Fibroblast of skin of abdomen (primary cell): Measurements from ENCODE around the gene F2RL1. TPM values are rescaled to one million over a fixed set of nuclear protein-coding genes. Genes with fewer than 3 reads are reported as not detected.
"Not testable (repeated sequence)": the region's sequence is repeated elsewhere in the genome, so short reads cannot be mapped to it uniquely, and the experiment has no call there.

Experiments used
- DNase-seq: peaks from one replicate; pipeline ENCODE4 v3.0.0-alpha.2; 2013
- polyA plus RNA-seq, 2 experiments: library from polyadenylated mRNA; unstranded; fragments of 120-200 nt; gene quantifications; one replicate each; pipeline ENCODE4 v1.2.1, GENCODE V29; 2013; ENCODE audit not compliant: insufficient read length in 2 of 2

Gene F2RL1
- 5.9 TPM for polyA plus RNA-seq (2013, experiment 1 of 2; ENCODE audit: insufficient read length)
- polyA plus RNA-seq (2013, experiment 2 of 2; ENCODE audit: insufficient read length): 5.8 TPM

DNA sequence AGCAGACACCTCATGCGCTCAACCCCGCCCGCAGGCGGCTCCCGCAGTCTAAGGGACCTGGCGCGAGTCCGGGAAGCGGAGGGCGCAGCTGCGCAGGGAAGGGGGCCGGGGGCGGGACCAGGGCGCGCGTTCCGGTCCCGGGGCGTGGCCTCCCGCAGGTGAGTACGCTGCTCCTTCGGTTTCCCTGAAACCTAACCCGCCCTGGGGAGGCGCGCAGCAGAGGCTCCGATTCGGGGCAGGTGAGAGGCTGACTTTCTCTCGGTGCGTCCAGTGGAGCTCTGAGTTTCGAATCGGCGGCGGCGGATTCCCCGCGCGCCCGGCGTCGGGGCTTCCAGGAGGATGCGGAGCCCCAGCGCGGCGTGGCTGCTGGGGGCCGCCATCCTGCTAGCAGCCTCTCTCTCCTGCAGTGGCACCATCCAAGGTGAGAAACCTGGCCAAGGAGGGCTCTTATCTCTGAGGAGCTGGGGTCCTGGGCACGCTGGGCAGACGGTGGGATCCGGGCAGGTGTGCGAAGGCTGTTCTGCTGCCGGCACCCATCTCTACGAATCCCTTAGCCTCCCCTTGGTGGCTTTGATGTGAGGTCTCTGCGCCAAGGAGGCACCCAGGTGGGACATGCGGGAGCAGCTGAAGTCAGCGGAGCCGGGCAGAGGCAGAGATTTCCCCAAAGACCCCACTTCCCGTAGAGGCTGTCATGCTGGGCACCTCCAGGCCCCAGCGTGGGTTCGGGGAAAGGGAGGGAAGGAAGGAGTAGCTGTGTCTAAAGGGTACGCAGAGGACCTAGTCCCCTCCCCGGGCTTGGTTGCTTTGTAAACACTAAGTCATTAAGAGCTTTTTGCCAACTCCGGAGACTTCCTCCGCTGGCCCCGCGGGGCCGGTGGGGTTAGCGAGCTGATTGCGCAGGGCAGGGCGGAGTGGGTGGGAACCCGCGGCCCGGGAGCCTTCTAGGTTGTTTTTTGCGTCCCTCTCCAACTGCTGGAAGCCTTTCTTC lies at the start of gene F2RL1:
TSS of gene F2RL1 (plus strand) at position 187 of the 988 bp plus-strand sequence. CDS start at position 340, 153 bp downstream.
- peak; percentile 71 for DNase-seq

GRCh38 chr5:76771041-76771440 lies 47.8 kb upstream of the F2RL1 start:
- not testable (repeated sequence) for DNase-seq

GRCh38 chr5:76771705-76772405 lies 47.0 kb upstream of the F2RL1 start:
- DNase-seq: peak; percentile 58

- no peak for DNase-seq
Observed at GRCh38 chr5:76775921-76776320, 42.9 kb upstream of the F2RL1 start.

DNA sequence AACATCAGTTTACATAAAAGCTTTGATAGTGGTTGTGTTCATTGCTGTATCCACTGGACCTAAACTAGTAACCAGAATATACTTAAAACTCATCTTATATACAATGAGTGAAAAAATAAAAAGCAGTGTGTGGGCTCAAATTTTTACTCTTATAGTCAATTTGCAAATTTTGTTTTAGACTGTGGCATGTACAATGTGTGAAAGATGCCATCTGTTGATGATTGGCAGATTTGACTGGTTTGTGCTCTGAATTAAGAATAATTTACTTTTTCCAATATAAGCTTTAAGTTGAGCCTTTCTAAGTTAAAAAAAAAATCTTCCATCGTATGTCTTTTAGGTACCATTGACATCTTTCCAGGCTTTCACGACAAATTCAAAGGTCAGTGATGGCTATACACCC lies 42.4 kb upstream of the F2RL1 start:
- DNase-seq: no peak

GRCh38 chr5:76780616-76781015 lies 38.2 kb upstream of the F2RL1 start:
- not testable (repeated sequence) for DNase-seq

- no peak for DNase-seq
Observed at GRCh38 chr5:76781775-76782174, 37.1 kb upstream of the F2RL1 start.

- DNase-seq: no peak
Observed at GRCh38 chr5:76782444-76782843, 36.4 kb upstream of the F2RL1 start.

- peak; percentile 83 for DNase-seq
Observed at GRCh38 chr5:76787237-76787636, 31.6 kb upstream of the F2RL1 start.

DNA sequence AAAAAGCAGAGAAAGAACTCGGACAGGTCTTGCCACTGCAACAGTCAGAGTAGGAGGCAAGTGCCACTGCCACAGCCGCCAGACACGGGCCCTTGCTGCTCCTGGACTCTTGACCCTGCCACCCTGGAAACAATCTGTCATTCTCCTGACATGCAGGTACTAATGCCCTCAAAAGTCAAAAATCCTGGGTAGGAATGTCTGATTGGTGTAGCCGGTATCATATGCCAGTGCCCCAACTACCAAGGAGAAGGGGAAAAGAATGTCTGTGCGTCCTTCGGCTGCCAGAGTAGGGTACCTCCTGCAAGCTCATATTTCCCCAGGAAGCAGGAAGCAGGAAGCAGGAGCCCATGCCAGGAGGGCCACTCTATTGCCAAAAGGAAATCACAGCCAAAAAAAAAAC lies 30.5 kb upstream of the F2RL1 start:
- DNase-seq: no peak

DNA sequence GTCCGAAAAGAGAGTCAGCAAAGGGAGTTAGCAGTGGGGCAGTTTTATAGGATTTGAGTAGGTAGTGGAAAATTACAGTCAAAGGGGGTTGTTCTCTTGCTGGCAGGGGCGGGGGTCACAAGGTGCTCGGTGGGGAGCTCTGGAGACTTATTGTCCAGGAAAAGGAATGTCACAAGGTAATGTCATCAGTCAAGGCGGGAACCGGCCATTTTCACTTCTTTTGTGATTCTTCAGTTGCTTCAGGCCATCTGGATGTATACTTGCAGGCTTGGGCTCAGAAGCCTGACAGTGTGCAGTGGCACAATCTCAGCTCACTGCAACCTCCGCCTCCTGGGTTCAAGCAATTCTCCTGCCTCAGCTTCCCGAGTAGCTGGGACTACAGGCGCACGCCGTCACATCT lies 29.6 kb upstream of the F2RL1 start:
- not testable (repeated sequence) for DNase-seq

DNA sequence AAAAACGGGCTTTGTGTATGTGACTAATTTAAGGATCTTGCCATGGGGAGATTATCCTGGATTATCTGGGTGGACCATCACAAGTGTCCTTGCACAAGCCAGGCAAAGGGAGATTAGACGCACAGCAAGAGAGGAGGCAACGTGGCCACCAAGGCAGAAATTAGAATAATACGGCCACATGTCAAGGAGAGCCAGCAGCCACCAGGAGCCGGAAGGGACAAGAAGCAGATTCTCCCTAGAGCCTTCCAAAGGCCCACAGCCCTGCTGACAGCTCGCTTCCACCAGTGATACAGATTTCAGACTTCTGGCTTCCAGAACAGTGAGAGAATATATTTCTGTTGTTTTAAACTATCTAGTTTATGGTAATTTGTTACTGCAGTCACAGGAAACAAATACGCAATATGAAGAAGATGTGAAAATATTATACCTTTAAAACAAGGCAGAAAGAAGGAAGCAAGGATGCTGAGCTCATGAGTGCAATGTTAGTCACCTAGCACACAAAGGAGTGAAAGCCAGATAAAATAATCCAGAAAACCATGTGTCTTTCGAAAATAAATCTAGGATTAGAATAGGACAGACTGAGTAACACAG lies 28.7 kb upstream of the F2RL1 start:
- DNase-seq: no peak

GRCh38 chr5:76790632-76791290 lies 28.1 kb upstream of the F2RL1 start:
- DNase-seq: peak; percentile 97

DNA sequence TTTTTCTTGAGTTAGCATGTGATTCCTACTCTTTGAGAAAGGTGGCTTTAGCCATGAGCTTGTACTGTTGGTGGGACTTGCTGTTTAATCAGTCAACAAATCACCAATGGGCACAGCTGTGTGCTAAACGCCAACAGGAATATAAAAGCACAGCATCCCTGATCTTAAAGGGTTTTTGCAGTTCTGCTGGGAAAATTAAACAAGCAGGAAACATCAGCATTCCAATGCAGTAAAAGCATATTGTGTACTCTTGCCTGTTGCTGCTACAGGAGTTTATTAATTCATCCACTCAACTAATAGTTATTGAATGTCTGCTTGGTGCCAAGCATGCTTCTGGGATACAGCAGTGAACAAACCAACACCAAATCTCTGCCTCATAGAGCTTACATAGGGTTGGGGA lies 27.4 kb upstream of the F2RL1 start:
- no peak for DNase-seq

- no peak for DNase-seq
Observed at GRCh38 chr5:76794871-76795270, 24.0 kb upstream of the F2RL1 start.

DNA sequence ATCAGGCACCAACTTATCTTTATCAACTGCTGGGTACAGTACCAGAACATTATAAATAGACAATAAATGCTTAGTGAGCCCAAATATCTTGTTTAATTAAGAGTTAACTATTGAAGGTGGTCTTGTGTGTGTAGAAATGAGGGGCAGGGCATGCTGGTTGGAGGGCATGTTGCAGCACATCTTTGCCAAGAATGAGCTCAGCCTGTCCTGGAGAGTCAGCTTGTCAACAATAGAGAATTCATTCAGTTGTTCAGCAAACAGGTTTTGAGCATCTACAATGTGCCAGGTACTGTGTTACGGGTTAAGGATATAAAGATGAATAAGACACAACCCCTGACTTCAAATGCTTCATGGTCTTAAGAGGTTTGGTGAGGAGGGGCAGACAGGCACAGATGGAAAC lies 19.2 kb upstream of the F2RL1 start:
- DNase-seq: no peak

- no peak for DNase-seq
Observed at GRCh38 chr5:76800579-76800978, 18.3 kb upstream of the F2RL1 start.

DNA sequence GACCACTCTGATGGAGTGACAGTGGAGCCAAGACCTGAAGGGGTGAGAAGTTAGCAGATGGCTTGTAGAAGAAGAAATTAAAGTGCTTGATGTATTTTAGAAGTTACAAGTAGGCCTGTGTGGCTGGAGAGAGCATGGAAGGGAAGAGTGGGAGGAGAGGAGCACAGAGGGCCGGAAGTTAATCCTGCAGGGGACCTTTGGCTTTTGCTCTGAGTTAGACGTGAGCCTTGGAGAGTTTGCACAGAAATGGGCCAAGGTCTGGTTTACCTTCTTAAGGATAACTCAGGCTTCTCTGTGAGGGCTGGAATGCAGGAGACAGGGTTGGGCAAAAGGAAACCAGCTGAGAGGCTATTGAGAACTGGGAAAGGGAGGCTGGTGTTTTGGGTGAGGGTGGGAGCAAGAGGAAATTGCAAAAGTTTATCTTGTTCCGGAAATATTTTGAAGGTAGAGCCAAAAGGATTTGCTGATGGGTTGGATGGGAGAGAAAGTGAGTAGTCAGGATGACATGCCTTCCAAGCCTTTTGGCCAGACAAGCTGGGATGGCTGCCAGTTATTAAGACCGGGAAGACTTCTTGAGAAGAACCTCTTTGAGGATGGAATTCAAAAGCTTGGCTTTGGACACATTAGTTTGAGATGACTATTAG lies 17.5 kb upstream of the F2RL1 start:
- DNase-seq: peak; percentile 91

GRCh38 chr5:76801803-76802195 lies 17.0 kb upstream of the F2RL1 start:
- DNase-seq: no peak

DNA sequence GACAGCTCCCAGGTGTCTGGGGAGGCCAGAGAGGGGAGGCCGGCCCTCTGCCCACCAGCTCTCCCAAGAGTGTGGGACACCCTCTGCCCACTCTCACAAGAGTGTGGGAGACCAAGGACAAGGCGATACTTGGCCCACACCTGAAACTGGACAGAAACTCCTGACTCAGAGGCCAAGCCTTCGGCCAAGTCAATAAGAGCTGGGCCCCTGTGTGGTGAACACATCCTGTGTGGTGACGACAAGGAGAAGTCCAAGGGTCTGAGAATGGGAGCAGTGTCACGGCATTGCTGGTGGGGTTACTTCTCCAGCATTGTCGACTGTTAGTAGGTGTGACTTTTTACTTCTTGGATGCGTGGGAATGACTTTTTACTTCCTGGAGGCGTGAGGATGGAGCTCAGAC lies 14.6 kb upstream of the F2RL1 start:
- no peak for DNase-seq

DNA sequence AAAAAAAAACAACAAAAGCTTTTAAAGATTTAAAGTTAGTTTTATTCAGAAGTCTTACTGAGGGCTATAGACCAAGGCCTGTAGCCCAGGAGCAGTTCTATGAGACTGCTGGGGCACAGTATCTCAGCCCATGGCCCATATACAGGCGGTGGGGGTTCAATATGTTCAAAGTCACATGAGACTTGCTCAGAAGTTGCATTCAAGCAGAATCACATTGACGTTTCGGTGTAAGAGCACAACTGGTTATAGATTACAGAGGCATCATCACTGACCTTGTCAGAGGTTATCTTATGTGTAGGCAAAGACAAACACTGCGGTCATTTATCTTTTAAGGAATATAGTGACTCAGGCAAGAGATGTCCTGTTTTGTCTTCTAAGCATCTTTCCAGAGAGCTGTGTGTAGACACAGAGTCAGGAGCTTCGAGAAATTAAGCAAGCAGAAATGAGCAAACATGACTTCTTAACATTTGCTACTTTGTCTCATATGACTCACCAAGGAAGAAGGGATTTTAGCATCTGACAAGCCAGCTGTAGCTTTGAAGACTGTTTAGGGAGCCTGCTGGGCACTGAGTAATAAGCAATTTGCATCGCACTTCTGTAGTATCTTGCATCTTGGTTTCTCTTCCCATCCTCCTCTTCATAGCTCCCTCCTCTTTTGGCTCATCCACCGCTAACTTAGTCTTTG lies 12.9 kb upstream of the F2RL1 start:
- peak; percentile 95 for DNase-seq
